ENCODE results near the gene MED7. TPM values are rescaled to one million over a fixed set of nuclear protein-coding genes. Genes with fewer than 3 reads are reported as not detected.

MED7 gene
- total RNA-seq, 1 experiment from 2014 or later: 17.3 TPM

DNA sequence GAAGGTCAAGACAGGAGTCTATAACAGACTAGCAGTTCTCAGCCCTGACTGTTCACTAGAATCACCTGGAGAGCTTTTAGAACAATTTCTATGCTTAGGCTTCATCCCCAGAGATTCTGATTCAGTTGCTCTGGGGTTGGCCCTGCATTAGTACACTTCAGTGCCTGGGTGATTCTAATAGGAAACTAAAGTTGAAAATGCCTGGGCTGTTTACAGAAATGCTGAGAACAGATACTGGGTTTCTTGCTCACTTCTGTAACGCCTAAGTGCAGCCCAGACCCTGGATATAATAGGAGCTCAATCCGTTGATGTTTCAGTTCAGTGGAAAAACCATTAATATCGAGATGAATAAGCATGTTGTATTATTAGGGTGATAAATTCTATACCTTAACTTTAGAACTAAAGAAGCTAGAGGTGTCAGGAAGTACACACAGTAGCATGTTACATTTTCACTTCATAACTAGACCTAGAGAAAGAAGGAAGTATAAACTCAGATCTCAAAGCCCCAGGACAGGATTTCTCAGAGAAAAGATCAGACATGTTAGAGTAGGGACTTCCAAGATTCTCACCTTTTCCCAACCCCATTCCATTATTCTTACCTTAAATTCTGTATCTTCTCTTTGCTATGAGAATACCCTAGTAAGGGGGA, 54.2 kb downstream of the MED7 start:
- H3K27me3 ChIP-seq (replicated peaks; ENCODE audit: control insufficient read depth, insufficient read depth, low read length): no peaks in the 10 kb centered on the region
- H3K36me3 ChIP-seq (ENCODE audit: control insufficient read depth, insufficient read depth, low read length): no peaks in the 10 kb centered on the region
- ChIA-PET POLR2A (no interaction called here), CTCF (no interaction called here)
- peaks cover 12% of the 10 kb centered on the region for H3K4me1 ChIP-seq
- Mint-ChIP-seq H3K4me3 (ENCODE audit: unreplicated experiment) (no peak overlapping the region), H3K27me3 (ENCODE audit: insufficient read depth, unreplicated experiment) (no peaks in the 10 kb centered on the region), H3K9me3 (ENCODE audit: unreplicated experiment) (no peaks in the 10 kb centered on the region), H3K36me3 (ENCODE audit: insufficient read depth, unreplicated experiment) (peaks cover 4% of the 10 kb centered on the region), H3K4me1 (ENCODE audit: low read depth, unreplicated experiment) (peaks cover 15% of the 10 kb centered on the region), H3K27ac (ENCODE audit: unreplicated experiment) (no peak overlapping the region)
- TF ChIP-seq, protein P1, sequence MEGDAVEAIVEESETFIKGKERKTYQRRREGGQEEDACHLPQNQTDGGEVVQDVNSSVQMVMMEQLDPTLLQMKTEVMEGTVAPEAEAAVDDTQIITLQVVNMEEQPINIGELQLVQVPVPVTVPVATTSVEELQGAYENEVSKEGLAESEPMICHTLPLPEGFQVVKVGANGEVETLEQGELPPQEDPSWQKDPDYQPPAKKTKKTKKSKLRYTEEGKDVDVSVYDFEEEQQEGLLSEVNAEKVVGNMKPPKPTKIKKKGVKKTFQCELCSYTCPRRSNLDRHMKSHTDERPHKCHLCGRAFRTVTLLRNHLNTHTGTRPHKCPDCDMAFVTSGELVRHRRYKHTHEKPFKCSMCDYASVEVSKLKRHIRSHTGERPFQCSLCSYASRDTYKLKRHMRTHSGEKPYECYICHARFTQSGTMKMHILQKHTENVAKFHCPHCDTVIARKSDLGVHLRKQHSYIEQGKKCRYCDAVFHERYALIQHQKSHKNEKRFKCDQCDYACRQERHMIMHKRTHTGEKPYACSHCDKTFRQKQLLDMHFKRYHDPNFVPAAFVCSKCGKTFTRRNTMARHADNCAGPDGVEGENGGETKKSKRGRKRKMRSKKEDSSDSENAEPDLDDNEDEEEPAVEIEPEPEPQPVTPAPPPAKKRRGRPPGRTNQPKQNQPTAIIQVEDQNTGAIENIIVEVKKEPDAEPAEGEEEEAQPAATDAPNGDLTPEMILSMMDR (IDR thresholded peaks at IDR 0.05; ENCODE audit: insufficient read depth in 1 of 2, low read depth in 1 of 2, low read length in 1 of 2, severe bottlenecking in 1 of 2, unreplicated experiment in 1 of 2): no peak
- H3K4me3 ChIP-seq (ENCODE audit: low read depth, low read length): no peak overlapping the region
- no peak for DNase-seq
- H3K9me3 ChIP-seq: no peaks in the 10 kb centered on the region
- intact Hi-C loops (cut with micrococcal nuclease; ENCODE audit: unreplicated experiment): no loop called here
- no TSS peak for BruUV-seq (replicated peaks)

Other genes with a start within 250 kb of the MED7 start
- gene TIMD4, start 179.6 kb downstream of the MED7 start, total RNA-seq (2022): 1.7 and 2.0 TPM in 2 replicates
- gene HAVCR1, start 83.7 kb downstream of the MED7 start, total RNA-seq (2022): 135 and 144 TPM in 2 replicates
- 0.32 and 0.41 TPM in 2 replicates for gene HAVCR2, start 33.8 kb downstream of the MED7 start, total RNA-seq (2022)
- gene GARIN3, start 23.4 kb upstream of the MED7 start, total RNA-seq (2022): not detected in 2 replicates
- not detected in 2 replicates for gene ITK, start 38.0 kb upstream of the MED7 start, total RNA-seq (2022)
- gene CYFIP2, start 123.3 kb upstream of the MED7 start, total RNA-seq (2022): 10.2 and 14.3 TPM in 2 replicates